MG63 (cell line): ENCODE results near the gene ZBTB9. TPM values are rescaled to one million over a fixed set of nuclear protein-coding genes. Genes with fewer than 3 reads are reported as not detected.
A peak's percentile ranks its signal among the peaks of the same experiment; 100 is the strongest.

Experiments
- DNase-seq: peaks from one replicate; pipeline ENCODE4 v3.0.0-alpha.2; 2020
- H3K27me3 ChIP-seq: fragments of 250-450 bp; sonication (Bioruptor Pico); 2 replicates; pipeline ENCODE4 v1.5.1; 2020; ENCODE audit warnings: mild to moderate bottlenecking, moderate library complexity
- H3K36me3 ChIP-seq: fragments of 250-450 bp; sonication (Bioruptor Pico); 2 replicates; pipeline ENCODE4 v1.5.1; 2020; ENCODE audit warnings: mild to moderate bottlenecking, moderate library complexity
- H3K4me3 ChIP-seq: fragments of 250-450 bp; sonication (Bioruptor Pico); 2 replicates; pipeline ENCODE4 v1.5.1; 2020; ENCODE audit warnings: mild to moderate bottlenecking, moderate library complexity
- H3K9me3 ChIP-seq: fragments of 250-450 bp; sonication (Bioruptor Pico); 2 replicates; pipeline ENCODE4 v1.5.1; 2020; ENCODE audit warnings: mild to moderate bottlenecking, moderate library complexity
- total RNA-seq: library from RNA; depleted of rRNA; stranded (reverse); fragments of >200 nt; shearing (Covaris generic); gene quantifications from 2 replicates; pipeline ENCODE4 v1.2.3, GENCODE V29; 2014; ENCODE audit warnings: low replicate concordance

ZBTB9 gene
- total RNA-seq, 1 experiment from 2014 or later = 6.9 TPM

GRCh38 chr6:33417128-33417902 is 37.1 kb upstream of the ZBTB9 start:
- H3K27me3 ChIP-seq = no peaks in the 10 kb centered on the region
- H3K4me3 ChIP-seq = peak overlapping the region; percentile 60
- no peaks in the 10 kb centered on the region for H3K9me3 ChIP-seq
- peaks cover 13% of the 10 kb centered on the region for H3K36me3 ChIP-seq
- peak; percentile 49 for DNase-seq

GRCh38 chr6:33417903-33418689 is 36.3 kb upstream of the ZBTB9 start, which contains the start of gene CUTA:
TSS of gene CUTA (minus strand) at chr6:33418107. CDS start at chr6:33418000, 107 bp downstream.
- DNase-seq = peak; percentile 99
- no peaks in the 10 kb centered on the region for H3K27me3 ChIP-seq
- no peaks in the 10 kb centered on the region for H3K9me3 ChIP-seq
- peaks cover 13% of the 10 kb centered on the region for H3K36me3 ChIP-seq
- peak within 1 kb of the TSS; percentile 60 for H3K4me3 ChIP-seq

GRCh38 chr6:33418690-33419291 is 35.6 kb upstream of the ZBTB9 start:
- peak overlapping the region; percentile 29 for H3K4me3 ChIP-seq
- DNase-seq = no peak

GRCh38 chr6:33419580-33420490 is 34.5 kb upstream of the ZBTB9 start, which contains the start of gene SYNGAP1:
TSS of gene SYNGAP1 (plus strand) at chr6:33420065. CDS start at chr6:33420265, 200 bp downstream.
- Histone ChIP-seq H3K9me3 (no peaks in the 10 kb centered on the region), H3K27me3 (no peaks in the 10 kb centered on the region), H3K36me3 (peaks cover 10% of the 10 kb centered on the region), H3K4me3 (peak within 1 kb of the TSS; percentile 20)
- peak; percentile 71 for DNase-seq

More at GRCh38 chr6:33418690-33419291, 35.6 kb upstream of the ZBTB9 start:
- H3K9me3 ChIP-seq = no peaks in the 10 kb centered on the region
- peaks cover 13% of the 10 kb centered on the region for H3K36me3 ChIP-seq
- no peaks in the 10 kb centered on the region for H3K27me3 ChIP-seq

GRCh38 chr6:33420491-33421343 is 33.7 kb upstream of the ZBTB9 start:
- Histone ChIP-seq H3K9me3 (no peaks in the 10 kb centered on the region), H3K4me3 (no peak overlapping the region), H3K36me3 (peaks cover 5% of the 10 kb centered on the region), H3K27me3 (no peaks in the 10 kb centered on the region)
- DNase-seq = no peak

- H3K36me3 ChIP-seq = peaks cover 4% of the 10 kb centered on the region
- no peaks in the 10 kb centered on the region for H3K27me3 ChIP-seq
- no peak for DNase-seq
- no peak overlapping the region for H3K4me3 ChIP-seq
- H3K9me3 ChIP-seq = no peaks in the 10 kb centered on the region
Observed at GRCh38 chr6:33421344-33421643, 33.1 kb upstream of the ZBTB9 start.

GRCh38 chr6:33423777-33424176 is 30.6 kb upstream of the ZBTB9 start:
- H3K4me3 ChIP-seq = no peak overlapping the region
- no peak for DNase-seq
- no peaks in the 10 kb centered on the region for H3K27me3 ChIP-seq
- no peaks in the 10 kb centered on the region for H3K36me3 ChIP-seq
- no peaks in the 10 kb centered on the region for H3K9me3 ChIP-seq

- DNase-seq = no peak
- H3K36me3 ChIP-seq = no peaks in the 10 kb centered on the region
- H3K9me3 ChIP-seq = no peaks in the 10 kb centered on the region
- peak overlapping the region; percentile 60 for H3K4me3 ChIP-seq
- no peaks in the 10 kb centered on the region for H3K27me3 ChIP-seq
Observed at GRCh38 chr6:33424855-33425667, 29.3 kb upstream of the ZBTB9 start.

GRCh38 chr6:33425668-33426577 is 28.5 kb upstream of the ZBTB9 start:
- no peaks in the 10 kb centered on the region for H3K36me3 ChIP-seq
- no peaks in the 10 kb centered on the region for H3K27me3 ChIP-seq
- DNase-seq = peak; percentile 92
- H3K9me3 ChIP-seq = no peaks in the 10 kb centered on the region
- peak overlapping the region; percentile 60 for H3K4me3 ChIP-seq

GRCh38 chr6:33426590-33427511 is 27.5 kb upstream of the ZBTB9 start:
- Histone ChIP-seq H3K36me3 (no peaks in the 10 kb centered on the region), H3K9me3 (no peaks in the 10 kb centered on the region), H3K4me3 (peak overlapping the region; percentile 51), H3K27me3 (no peaks in the 10 kb centered on the region)
- DNase-seq = no peak

- peak; percentile 24 for DNase-seq
- H3K4me3 ChIP-seq = peak overlapping the region; percentile 51
Observed at GRCh38 chr6:33427585-33428223, 26.7 kb upstream of the ZBTB9 start.

GRCh38 chr6:33428224-33428965 is 26.0 kb upstream of the ZBTB9 start:
- Histone ChIP-seq H3K9me3 (no peaks in the 10 kb centered on the region), H3K4me3 (peak overlapping the region; percentile 37), H3K36me3 (no peaks in the 10 kb centered on the region), H3K27me3 (no peaks in the 10 kb centered on the region)
- DNase-seq = peak; percentile 44

More at GRCh38 chr6:33427585-33428223, 26.7 kb upstream of the ZBTB9 start:
- no peaks in the 10 kb centered on the region for H3K36me3 ChIP-seq
- no peaks in the 10 kb centered on the region for H3K9me3 ChIP-seq
- no peaks in the 10 kb centered on the region for H3K27me3 ChIP-seq
